Progenitor cell of endocrine pancreas (in vitro differentiated cells): Measurements from ENCODE around the gene CLPSL1. TPM values are rescaled to one million over a fixed set of nuclear protein-coding genes. Genes with fewer than 3 reads are reported as not detected.
A peak's percentile ranks its signal among the peaks of the same experiment; 100 is the strongest.

Source experiments
- DNase-seq: peaks from one replicate; pipeline ENCODE4 v3.0.0; 2021; ENCODE audit warnings: low spot score; ENCODE audit not compliant: unreplicated experiment
- H3K27ac Mint-ChIP-seq: 2 replicates; pipeline ENCODE4 v1.8.0; 2021; ENCODE audit warnings: mild to moderate bottlenecking, moderate library complexity, mixed read lengths
- H3K27me3 Mint-ChIP-seq: 2 replicates; pipeline ENCODE4 v1.8.0; 2021; ENCODE audit warnings: mixed read lengths
- H3K36me3 Mint-ChIP-seq: 2 replicates; pipeline ENCODE4 v1.8.0; 2022; ENCODE audit warnings: mixed read lengths; ENCODE audit not compliant: insufficient read depth
- H3K4me1 Mint-ChIP-seq: 2 replicates; pipeline ENCODE4 v1.8.0; 2021; ENCODE audit warnings: low read depth, mixed read lengths
- H3K4me3 Mint-ChIP-seq: 2 replicates; pipeline ENCODE4 v1.8.0; 2021; ENCODE audit warnings: low read depth, mild to moderate bottlenecking, moderate library complexity, mixed read lengths
- H3K9me3 Mint-ChIP-seq: 2 replicates; pipeline ENCODE4 v1.8.0; 2021; ENCODE audit warnings: low read depth, mixed read lengths
- CTCF ChIP-seq: fragments of 200-600 bp; sonication (generic); IDR thresholded peaks from one replicate; pipeline ENCODE4 v1.5.0; 2021; ENCODE audit warnings: antibody characterized with exemption, mild to moderate bottlenecking; ENCODE audit not compliant: unreplicated experiment
- total RNA-seq: library from RNA; stranded (reverse); gene quantifications from 2 replicates; pipeline ENCODE4 v1.2.1, GENCODE V29; 2021

The CLPSL1 gene
- total RNA-seq, 1 donor from 2014 or later, result not detected

GRCh38 chr6:35829306-35829705 is 48.5 kb downstream of the CLPSL1 start:
- Mint-ChIP-seq H3K4me3 (no peak overlapping the region), H3K27me3 (no peaks in the 10 kb centered on the region)
- DNase-seq, result no peak

GRCh38 chr6:35831257-35832007 is 50.6 kb downstream of the CLPSL1 start:
- no peak for DNase-seq
- H3K27me3 Mint-ChIP-seq, result no peaks in the 10 kb centered on the region
- H3K9me3 Mint-ChIP-seq, result no peaks in the 10 kb centered on the region
- no peak overlapping the region for H3K4me3 Mint-ChIP-seq
- peak overlapping the region; percentile 7 for H3K27ac Mint-ChIP-seq
- TF ChIP-seq CTCF, result no peak
- H3K36me3 Mint-ChIP-seq, result peaks cover 8% of the 10 kb centered on the region
- H3K4me1 Mint-ChIP-seq, result peaks cover 5% of the 10 kb centered on the region

More at GRCh38 chr6:35829306-35829705, 48.5 kb downstream of the CLPSL1 start:
- Mint-ChIP-seq H3K9me3 (no peaks in the 10 kb centered on the region), H3K27ac (no peak overlapping the region), H3K4me1 (peaks cover 5% of the 10 kb centered on the region), H3K36me3 (peaks cover 3% of the 10 kb centered on the region)
- TF ChIP-seq CTCF, result no peak

- Mint-ChIP-seq H3K27ac (no peak overlapping the region), H3K27me3 (no peaks in the 10 kb centered on the region), H3K36me3 (peaks cover 12% of the 10 kb centered on the region), H3K4me1 (peaks cover 5% of the 10 kb centered on the region), H3K4me3 (no peak overlapping the region), H3K9me3 (no peaks in the 10 kb centered on the region)
- no peak for TF ChIP-seq CTCF
- DNase-seq, result no peak
These were observed 52.7 kb downstream of the CLPSL1 start for GRCh38 chr6:35833536-35833935.

Other genes starting within 250 kb of the CLPSL1 start
- gene FKBP5, start 92.1 kb upstream of the CLPSL1 start, total RNA-seq, result 5.9 and 6.9 TPM in 2 replicates
- gene ARMC12, start 44.0 kb upstream of the CLPSL1 start, total RNA-seq, result 0.36 and 0.98 TPM in 2 replicates
- not detected in 2 replicates for gene CLPSL2, start 4.4 kb upstream of the CLPSL1 start, total RNA-seq
- gene CLPS, start 16.3 kb downstream of the CLPSL1 start, total RNA-seq, result 0.87 and 1.7 TPM in 2 replicates
- not detected in 2 replicates for gene LHFPL5, start 24.3 kb downstream of the CLPSL1 start, total RNA-seq
- gene SRPK1, start 140.1 kb downstream of the CLPSL1 start, total RNA-seq, result 74.3 and 96.2 TPM in 2 replicates
- not detected in 2 replicates for gene SLC26A8, start 243.6 kb downstream of the CLPSL1 start, total RNA-seq
- gene MAPK14, start 246.8 kb downstream of the CLPSL1 start, total RNA-seq, result 43.3 and 43.7 TPM in 2 replicates